DOHH2 (cell line): ENCODE data around the gene KRTAP5-3.

Source experiments
- CTCF ChIP-seq: fragments of 200-600 bp; sonication (generic); IDR thresholded peaks from one replicate; pipeline ENCODE4 v1.5.1; 2014; ENCODE audit warnings: antibody characterized with exemption, mild to moderate bottlenecking, low read depth, low read length; ENCODE audit not compliant: poor library complexity, severe bottlenecking
- EZH2phosphoT487 ChIP-seq: fragments of 200-600 bp; sonication (generic); IDR thresholded peaks from 2 replicates; pipeline ENCODE4 v1.6.1; 2017; ENCODE audit warnings: borderline replicate concordance, mild to moderate bottlenecking, antibody characterized with exemption, low read length, moderate library complexity, mixed read lengths

- TF ChIP-seq CTCF (no peak), EZH2phosphoT487 (peak; percentile 87; the same call in 1 of the 2 replicates)
These were observed 35.8 kb downstream of the KRTAP5-3 start, which contains the start of gene DUSP8 for GRCh38 chr11:1572197-1573076.
